DND-41 (cell line): ENCODE measurements around the gene FAM114A1.

Experiments used
- CTCF ChIP-seq: IDR thresholded peaks from 2 replicates; pipeline ENCODE4 v1.5.1; 2012; ENCODE audit warnings: borderline replicate concordance, low read length, moderate library complexity, mild to moderate bottlenecking; ENCODE audit not compliant: poor library complexity, severe bottlenecking; ENCODE audit errors: extremely low read depth
- EZH2 ChIP-seq: IDR thresholded peaks from 3 replicates; pipeline ENCODE4 v1.6.1; 2012; ENCODE audit warnings: borderline replicate concordance, low read depth, mild to moderate bottlenecking, moderate library complexity, low read length, inconsistent platforms; ENCODE audit not compliant: severe bottlenecking

GRCh38 chr4:38904090-38904666 lies 36.6 kb downstream of the FAM114A1 start:
- no peak for TF ChIP-seq EZH2
- no peak for TF ChIP-seq CTCF
